Inferior parietal cortex (tissue), 1 donor: Measurements from ENCODE around the gene RAB33B.
"Not testable (repeated sequence)": the region's sequence is repeated elsewhere in the genome, so short reads cannot be mapped to it uniquely, and the experiment has no call there.

Experiments
- DNase-seq: peaks from one replicate; pipeline ENCODE4 v3.0.0-alpha.2; 2016; ENCODE audit errors: extremely low spot score

RAB33B gene

DNA sequence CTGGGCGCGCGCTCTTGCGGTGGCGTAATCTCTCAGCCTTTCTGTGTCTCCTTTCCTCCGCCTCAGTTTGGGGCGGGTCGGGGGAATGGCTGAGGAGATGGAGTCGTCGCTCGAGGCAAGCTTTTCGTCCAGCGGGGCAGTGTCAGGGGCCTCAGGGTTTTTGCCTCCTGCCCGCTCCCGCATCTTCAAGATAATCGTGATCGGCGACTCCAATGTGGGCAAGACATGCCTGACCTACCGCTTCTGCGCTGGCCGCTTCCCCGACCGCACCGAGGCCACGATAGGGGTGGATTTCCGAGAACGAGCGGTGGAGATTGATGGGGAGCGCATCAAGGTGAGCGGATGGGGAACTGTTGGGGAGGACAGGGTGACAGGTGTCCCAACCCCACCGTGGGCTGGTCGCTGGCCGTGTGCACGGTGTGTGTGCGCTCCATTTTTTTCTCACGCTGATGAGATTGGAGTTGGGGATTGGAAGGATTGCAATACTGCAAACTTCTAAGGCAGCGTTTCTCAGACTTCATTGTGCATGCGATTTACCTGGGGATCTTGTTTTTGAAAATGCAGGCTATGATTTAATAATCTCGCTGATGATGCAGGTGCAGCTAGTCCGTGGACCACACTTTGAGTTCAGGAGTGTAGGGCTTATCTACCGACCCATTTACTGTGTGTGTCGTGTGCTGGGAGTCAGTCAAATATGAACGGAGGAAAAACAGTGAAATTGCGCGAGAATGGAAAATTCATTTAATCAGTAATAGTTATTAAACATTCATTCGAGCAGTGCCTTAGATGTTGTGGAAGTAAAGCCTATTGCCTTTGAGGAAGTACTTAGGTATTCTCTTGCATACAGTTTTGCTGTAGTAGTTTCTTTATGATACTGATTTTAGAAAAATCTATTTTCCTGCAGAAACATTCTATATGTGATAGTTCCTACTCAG, at the start of gene RAB33B:
RAB33B (plus strand) TSS at position 11 of the 935 bp plus-strand sequence; CDS start at position 86, 75 bp downstream.
- peak; percentile 29 for DNase-seq

DNA sequence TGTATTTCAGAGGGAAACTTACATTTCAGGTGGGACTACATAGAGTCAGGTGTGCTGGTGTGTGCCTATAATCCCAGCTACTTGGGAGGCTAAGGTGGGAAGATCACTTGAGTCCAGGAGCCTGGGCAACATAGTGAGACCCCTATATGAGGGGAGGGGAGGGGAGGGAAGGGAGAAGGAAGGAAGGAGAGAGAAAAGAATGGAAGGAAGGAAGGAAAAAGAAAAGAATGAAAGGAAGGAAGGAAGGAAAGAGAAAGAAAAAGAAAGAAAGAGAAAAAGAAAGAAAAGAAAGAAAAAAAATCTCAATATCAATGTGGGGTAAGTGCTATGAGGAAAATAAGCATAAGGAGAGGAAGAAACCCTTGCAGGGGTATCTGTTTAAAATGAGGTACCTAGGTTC, 43.6 kb upstream of the RAB33B start:
- DNase-seq, result no peak

GRCh38 chr4:139414671-139415210, 39.2 kb upstream of the RAB33B start:
- DNase-seq, result not testable (repeated sequence)

GRCh38 chr4:139416073-139416673, 37.7 kb upstream of the RAB33B start:
- peak; percentile 56 for DNase-seq

- peak; percentile 38 for DNase-seq
These were observed 34.5 kb upstream of the RAB33B start for GRCh38 chr4:139419388-139419914.

GRCh38 chr4:139420652-139421051, 33.3 kb upstream of the RAB33B start:
- DNase-seq, result no peak

- DNase-seq, result no peak
These were observed 17.8 kb upstream of the RAB33B start for GRCh38 chr4:139436122-139436521.

- no peak for DNase-seq
These were observed 15.8 kb upstream of the RAB33B start for GRCh38 chr4:139438141-139438540.

- DNase-seq, result no peak
These were observed 12.9 kb upstream of the RAB33B start for GRCh38 chr4:139441029-139441428.

GRCh38 chr4:139443661-139444060, 10.3 kb upstream of the RAB33B start:
- no peak for DNase-seq

GRCh38 chr4:139444881-139445280, 9.0 kb upstream of the RAB33B start:
- DNase-seq, result not testable (repeated sequence)

- DNase-seq, result not testable (repeated sequence)
These were observed 6.8 kb upstream of the RAB33B start for GRCh38 chr4:139447078-139447477.

- no peak for DNase-seq
These were observed 3.3 kb upstream of the RAB33B start for GRCh38 chr4:139450586-139450985.

GRCh38 chr4:139451997-139452396, 1.9 kb upstream of the RAB33B start:
- DNase-seq, result no peak

- DNase-seq, result peak; percentile 39
These were observed 915 bp upstream of the RAB33B start for GRCh38 chr4:139453041-139453370.

- peak; percentile 90 for DNase-seq
These were observed 380 bp upstream of the RAB33B start for GRCh38 chr4:139453371-139454110.

DNA sequence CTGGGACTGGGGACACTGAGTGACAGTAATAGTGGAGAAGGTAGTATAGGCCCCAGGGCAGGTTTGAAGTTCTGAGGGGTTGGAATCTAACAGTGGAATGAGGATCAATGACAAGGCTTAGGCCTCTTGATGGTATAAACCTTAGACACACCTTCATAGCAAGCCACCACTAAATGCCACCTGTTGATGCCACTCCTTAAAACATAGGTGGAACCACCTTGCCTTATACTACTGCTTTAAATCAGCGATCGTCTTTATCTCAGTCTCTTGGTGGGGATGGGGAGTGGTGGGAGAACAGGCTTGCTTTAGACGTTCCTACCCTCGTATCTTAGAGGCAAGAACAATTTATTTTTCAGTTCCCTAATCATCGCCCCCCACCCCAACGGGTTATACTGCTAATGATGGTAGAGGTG, 1.2 kb downstream of the RAB33B start:
- DNase-seq, result peak; percentile 29

- DNase-seq, result no peak
These were observed 3.4 kb downstream of the RAB33B start for GRCh38 chr4:139457318-139457717.

DNA sequence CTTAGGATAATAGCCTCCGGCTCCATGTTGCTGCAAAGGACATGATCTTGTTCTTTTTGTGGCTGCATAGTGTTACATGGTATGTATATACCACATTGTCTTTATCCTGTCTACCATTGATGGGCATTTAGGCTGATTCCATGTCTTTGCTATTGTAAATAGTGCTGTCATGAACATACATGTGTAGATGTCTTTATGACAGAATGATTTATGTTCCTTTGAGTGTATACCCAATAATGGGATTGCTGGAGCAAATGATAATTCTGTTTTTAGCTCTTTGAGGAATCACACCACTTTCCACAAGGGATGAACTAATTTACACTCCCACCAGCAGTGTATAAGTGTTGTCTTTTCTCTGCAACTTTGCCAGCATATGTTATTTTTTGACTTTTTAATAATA, 4.6 kb downstream of the RAB33B start:
- DNase-seq, result no peak

DNA sequence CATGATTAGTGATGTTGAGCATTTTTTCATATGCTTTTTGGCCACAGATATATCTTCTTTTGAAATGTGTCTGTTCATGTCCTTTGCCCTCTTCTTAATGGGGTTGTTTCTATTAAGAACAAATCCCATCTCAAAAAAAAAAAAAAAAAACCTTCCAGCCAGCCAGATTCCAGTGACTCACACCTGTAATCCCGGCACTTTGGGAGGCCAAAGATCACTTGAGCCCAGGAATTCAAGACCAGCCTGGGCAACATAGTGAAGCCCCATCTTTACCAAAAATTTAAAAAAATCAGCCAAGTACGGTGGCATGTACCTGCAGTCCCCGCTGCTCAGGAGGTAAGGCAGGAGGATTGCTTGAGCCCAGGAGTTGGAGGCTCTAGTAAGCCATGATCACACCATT, 5.1 kb downstream of the RAB33B start:
- no peak for DNase-seq

DNA sequence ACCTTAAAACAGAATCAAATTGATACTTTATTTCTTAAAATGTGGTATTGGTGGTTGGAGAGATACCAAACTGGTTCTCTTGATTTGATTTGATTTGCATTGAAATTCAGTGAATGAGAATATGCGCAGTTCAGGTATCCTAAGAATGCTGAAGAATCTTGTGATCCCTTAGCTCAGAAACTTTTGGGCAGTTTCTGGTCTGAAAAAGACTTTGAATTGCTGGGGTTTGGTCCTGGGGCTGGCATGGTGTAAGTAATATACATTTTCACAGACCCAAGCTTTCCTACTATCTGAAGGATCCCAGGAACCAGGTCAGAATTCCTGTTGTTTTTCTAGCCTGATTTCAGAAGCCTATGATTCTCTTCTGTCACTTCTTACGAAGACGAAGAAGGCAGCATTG, 6.6 kb downstream of the RAB33B start:
- DNase-seq, result no peak
